Karpas-422 (cell line): ENCODE data around the gene CFAP46. TPM values are rescaled to one million over a fixed set of nuclear protein-coding genes. Genes with fewer than 3 reads are reported as not detected.
"Not testable (repeated sequence)": the region's sequence is repeated elsewhere in the genome, so short reads cannot be mapped to it uniquely, and the experiment has no call there.

Source experiments
- DNase-seq: peaks from one replicate; pipeline ENCODE4 v3.0.0-alpha.2; 2015
- H2AFZ ChIP-seq: fragments of 200-600 bp; sonication (generic); 2 replicates; pipeline ENCODE4 v1.6.1; 2014; ENCODE audit warnings: antibody characterized with exemption, low read length, mixed read lengths
- H3K27ac ChIP-seq: fragments of 200-600 bp; sonication (generic); 2 replicates; pipeline ENCODE4 v1.5.1; 2014; ENCODE audit warnings: mild to moderate bottlenecking, low read length, moderate library complexity
- H3K27me3 ChIP-seq: fragments of 200-600 bp; sonication (generic); 2 replicates; pipeline ENCODE4 v1.6.1; 2014; ENCODE audit warnings: low read length, mixed read lengths
- H3K36me3 ChIP-seq: fragments of 200-600 bp; sonication (generic); 2 replicates; pipeline ENCODE4 v1.6.1; 2014; ENCODE audit warnings: low read length, mixed read lengths; ENCODE audit not compliant: insufficient read depth
- H3K4me1 ChIP-seq: fragments of 200-600 bp; sonication (generic); 2 replicates; pipeline ENCODE4 v1.6.1; 2014; ENCODE audit warnings: mild to moderate bottlenecking, low read length, mixed read lengths
- H3K4me2 ChIP-seq: fragments of 200-600 bp; sonication (generic); 2 replicates; pipeline ENCODE4 v1.6.1; 2014; ENCODE audit warnings: low read length, low read depth, mild to moderate bottlenecking; ENCODE audit not compliant: poor library complexity, severe bottlenecking
- H3K4me3 ChIP-seq: fragments of 200-600 bp; sonication (generic); 2 replicates; pipeline ENCODE4 v1.5.1; 2014; ENCODE audit warnings: mild to moderate bottlenecking, antibody characterized with exemption, low read length, mixed read lengths
- H3K79me2 ChIP-seq: fragments of 200-600 bp; sonication (generic); 2 replicates; pipeline ENCODE4 v1.6.1; 2014; ENCODE audit warnings: mild to moderate bottlenecking, low read length, mixed read lengths
- H3K9ac ChIP-seq: fragments of 200-600 bp; sonication (generic); 2 replicates; pipeline ENCODE4 v1.6.0; 2014; ENCODE audit warnings: low read length
- H3K9me2 ChIP-seq: fragments of 200-600 bp; sonication (generic), shearing (Covaris generic); replicated peaks from 2 replicates; pipeline ENCODE4 v1.6.0; 2014; ENCODE audit warnings: mild to moderate bottlenecking, low read length, moderate library complexity; ENCODE audit not compliant: insufficient read depth
- H3K9me3 ChIP-seq: fragments of 300-700, 200-600 bp; sonication (generic); 2 replicates; pipeline ENCODE4 v1.6.1; 2014; ENCODE audit warnings: low read length, mixed read lengths
- H4K20me1 ChIP-seq: fragments of 200-600 bp; sonication (generic); 2 replicates; pipeline ENCODE4 v1.6.1; 2014; ENCODE audit warnings: mild to moderate bottlenecking, antibody characterized with exemption, low read length, low read depth; ENCODE audit not compliant: insufficient read depth
- total RNA-seq: library from RNA; depleted of rRNA; stranded (reverse); fragments of >200 nt; shearing (Covaris generic); gene quantifications from 2 replicates; pipeline ENCODE4 v1.2.3, GENCODE V29; 2014; ENCODE audit warnings: low replicate concordance

CFAP46 gene
- total RNA-seq, 1 experiment from 2014 or later: 0.22 TPM

DNA sequence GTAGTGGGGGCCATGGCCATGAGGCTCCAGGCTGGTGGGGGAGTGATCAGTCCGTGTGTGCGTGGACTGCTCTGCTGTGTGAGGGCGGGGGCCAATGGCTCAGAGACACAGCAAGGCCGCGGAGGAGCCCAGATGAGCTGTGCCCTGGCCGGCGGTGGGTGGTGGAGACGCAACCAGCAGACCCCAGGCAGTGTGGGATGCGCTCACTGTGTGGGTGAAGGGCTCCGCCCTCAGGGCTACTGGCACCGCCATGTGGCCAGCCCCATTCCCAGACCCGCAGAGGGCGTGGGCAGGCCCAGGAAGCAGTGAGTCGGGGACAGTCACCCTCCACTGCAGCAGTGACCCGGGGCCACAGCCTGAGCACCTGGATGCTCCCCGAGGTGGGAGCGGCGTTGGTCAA lies 165.5 kb downstream of the CFAP46 start:
- no peak for DNase-seq
- Histone ChIP-seq H3K4me2 (no peak overlapping the region), H3K27ac (no peak overlapping the region), H3K79me2 (no peaks in the 10 kb centered on the region), H3K4me3 (no peak overlapping the region), H3K9ac (no peak overlapping the region), H3K27me3 (no peaks in the 10 kb centered on the region), H3K36me3 (no peaks in the 10 kb centered on the region), H3K9me2 (no peaks in the 10 kb centered on the region), H2AFZ (no peak overlapping the region), H3K9me3 (no peaks in the 10 kb centered on the region), H4K20me1 (no peaks in the 10 kb centered on the region), H3K4me1 (no peaks in the 10 kb centered on the region)

- H3K9me3 ChIP-seq: peaks cover 2% of the 10 kb centered on the region; the same call in 1 of the 2 replicates
- no peaks in the 10 kb centered on the region for H3K36me3 ChIP-seq
- H3K9me2 ChIP-seq: no peaks in the 10 kb centered on the region
- H3K27me3 ChIP-seq: no peaks in the 10 kb centered on the region
- H3K79me2 ChIP-seq: no peaks in the 10 kb centered on the region
- H3K9ac ChIP-seq: no peak overlapping the region
- no peak overlapping the region for H3K4me3 ChIP-seq
- H3K27ac ChIP-seq: no peak overlapping the region
- no peak overlapping the region for H2AFZ ChIP-seq
- H3K4me2 ChIP-seq: no peak overlapping the region
- no peaks in the 10 kb centered on the region for H4K20me1 ChIP-seq
- H3K4me1 ChIP-seq: no peaks in the 10 kb centered on the region
- no peak for DNase-seq
Measured at GRCh38 chr10:132776186-132776585, 166.2 kb downstream of the CFAP46 start.

DNA sequence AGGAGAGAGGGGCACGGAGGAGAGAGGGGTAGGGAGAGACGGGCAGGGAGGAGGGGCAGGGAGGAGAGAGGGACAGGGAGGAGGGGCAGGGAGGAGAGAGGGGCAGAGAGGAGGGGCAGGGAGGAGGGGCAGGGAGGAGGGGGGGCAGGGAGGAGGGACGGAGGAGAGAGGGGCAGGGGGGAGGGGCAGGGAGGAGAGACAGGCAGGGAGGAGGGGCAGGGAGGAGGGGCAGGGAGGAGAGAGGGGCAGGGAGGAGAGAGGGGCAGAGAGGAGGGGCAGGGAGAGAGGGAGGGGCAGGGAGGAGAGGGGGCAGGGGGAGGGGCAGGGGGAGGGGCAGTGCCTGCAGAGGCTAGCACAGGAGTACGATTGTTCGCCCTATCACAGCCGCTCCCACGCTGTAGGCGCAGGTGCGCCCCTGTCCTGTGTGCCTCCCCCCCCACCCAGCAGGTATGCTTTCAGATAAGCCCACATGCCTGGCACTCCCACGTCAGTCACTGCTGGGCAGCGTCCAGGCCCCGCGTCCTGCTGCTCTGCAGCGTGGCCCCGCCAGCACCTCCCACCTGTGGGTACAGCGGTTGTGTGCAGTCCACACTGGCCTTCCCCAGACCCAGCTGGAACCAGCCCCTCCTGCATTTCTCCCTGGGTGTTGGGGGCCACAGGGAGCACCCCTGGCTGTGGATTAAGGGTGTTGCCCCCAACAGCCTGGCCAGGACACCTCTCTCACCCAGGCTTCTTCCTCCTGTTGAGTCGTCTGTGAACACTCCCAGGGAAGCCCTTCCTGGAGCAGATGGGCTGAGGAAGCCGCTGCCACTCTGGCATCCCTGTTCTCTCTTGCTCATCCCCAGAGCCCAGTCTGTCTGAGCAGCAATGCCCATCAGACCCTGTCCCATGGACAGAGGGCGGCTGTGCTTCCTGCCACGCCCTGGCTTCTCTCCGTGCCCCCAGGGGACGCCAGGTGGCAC lies 167.2 kb downstream of the CFAP46 start:
- no peaks in the 10 kb centered on the region for H3K36me3 ChIP-seq
- H3K79me2 ChIP-seq: no peaks in the 10 kb centered on the region

DNA sequence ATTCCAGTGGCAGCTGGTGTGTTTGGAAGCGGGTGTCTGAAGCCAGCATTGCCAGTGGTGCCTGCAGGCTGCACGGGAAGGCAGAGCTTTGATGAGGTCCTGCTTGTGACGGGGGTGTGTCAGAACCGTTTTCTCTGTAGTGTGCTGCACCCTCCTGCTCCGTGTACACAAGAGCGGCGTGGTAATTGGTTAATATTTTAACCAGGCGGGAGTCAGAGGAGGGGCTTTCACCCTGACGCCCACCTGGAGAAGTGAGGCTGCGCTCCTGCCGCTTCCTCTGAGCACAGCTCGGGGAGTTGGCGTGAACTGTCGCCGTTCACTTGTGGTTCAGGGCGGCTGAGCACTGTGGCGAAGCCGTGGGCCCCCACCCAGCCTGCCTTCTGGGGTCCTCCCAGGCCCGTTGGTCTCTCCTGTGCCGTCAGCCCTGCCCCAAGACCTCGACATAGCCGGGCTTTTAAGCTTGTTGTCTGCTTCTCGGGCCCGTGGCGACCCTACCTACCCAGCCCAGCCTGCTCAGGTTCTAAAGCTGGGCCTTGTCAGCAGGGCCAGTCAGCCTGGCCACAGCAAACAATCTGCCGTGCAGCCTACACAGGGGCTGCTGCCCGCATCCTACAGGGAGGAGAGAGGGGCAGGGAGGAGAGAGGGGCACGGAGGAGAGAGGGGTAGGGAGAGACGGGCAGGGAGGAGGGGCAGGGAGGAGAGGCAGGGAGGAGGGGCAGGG lies 168.0 kb downstream of the CFAP46 start:
- Histone ChIP-seq H4K20me1 (no peaks in the 10 kb centered on the region), H3K4me2 (no peak overlapping the region), H3K4me3 (no peak overlapping the region), H3K9me2 (no peaks in the 10 kb centered on the region), H2AFZ (no peak overlapping the region), H3K9me3 (peaks cover 6% of the 10 kb centered on the region; the same call in 1 of the 2 replicates), H3K27ac (no peak overlapping the region), H3K4me1 (no peaks in the 10 kb centered on the region), H3K36me3 (no peaks in the 10 kb centered on the region), H3K27me3 (no peaks in the 10 kb centered on the region), H3K9ac (no peak overlapping the region), H3K79me2 (no peaks in the 10 kb centered on the region)
- no peak for DNase-seq

More for the DNA sequence above, 167.2 kb downstream of the CFAP46 start:
- H3K9me3 ChIP-seq: peaks cover 6% of the 10 kb centered on the region; the same call in 1 of the 2 replicates
- H3K27me3 ChIP-seq: no peaks in the 10 kb centered on the region
- no peak overlapping the region for H3K27ac ChIP-seq
- H3K4me2 ChIP-seq: no peak overlapping the region
- no peaks in the 10 kb centered on the region for H3K9me2 ChIP-seq
- no peaks in the 10 kb centered on the region for H4K20me1 ChIP-seq
- H3K4me1 ChIP-seq: no peaks in the 10 kb centered on the region
- H2AFZ ChIP-seq: no peak overlapping the region
- H3K9ac ChIP-seq: no peak overlapping the region
- no peak for DNase-seq
- no peak overlapping the region for H3K4me3 ChIP-seq

DNA sequence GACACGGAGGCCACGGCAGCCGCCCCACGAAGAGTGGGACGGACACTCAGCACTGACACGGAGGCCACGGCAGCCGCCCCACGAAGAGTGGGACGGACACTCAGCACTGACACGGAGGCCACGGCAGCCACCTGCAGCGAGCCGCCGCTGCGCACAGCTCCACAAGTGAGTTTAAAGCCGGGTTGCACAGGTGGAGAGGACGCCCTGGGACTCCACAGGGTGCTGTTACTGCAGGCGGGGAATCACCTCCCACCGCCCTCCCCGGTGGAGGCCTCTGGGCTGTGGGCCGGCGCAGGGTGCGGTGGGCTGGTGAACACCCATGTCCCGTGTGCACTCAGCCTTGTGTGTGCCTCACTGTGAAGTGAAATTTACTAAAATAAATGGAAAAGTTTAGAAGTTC lies 169.6 kb downstream of the CFAP46 start:
- not testable (repeated sequence) for H2AFZ ChIP-seq, H3K4me1 ChIP-seq, H3K9ac ChIP-seq, H3K9me3 ChIP-seq, DNase-seq, H3K4me3 ChIP-seq, H3K27ac ChIP-seq, H3K9me2 ChIP-seq, H3K79me2 ChIP-seq, H4K20me1 ChIP-seq, H3K27me3 ChIP-seq, H3K4me2 ChIP-seq, H3K36me3 ChIP-seq

- Histone ChIP-seq H3K9me3 (peaks cover 6% of the 10 kb centered on the region; the same call in 1 of the 2 replicates), H3K9me2 (no peaks in the 10 kb centered on the region), H3K79me2 (no peaks in the 10 kb centered on the region), H2AFZ (no peak overlapping the region), H3K27me3 (no peaks in the 10 kb centered on the region), H3K27ac (no peak overlapping the region), H3K36me3 (no peaks in the 10 kb centered on the region), H3K4me3 (no peak overlapping the region), H3K4me2 (no peak overlapping the region), H3K9ac (no peak overlapping the region), H4K20me1 (no peaks in the 10 kb centered on the region), H3K4me1 (no peaks in the 10 kb centered on the region)
- DNase-seq: no peak
Measured at GRCh38 chr10:132770061-132771021, 172.0 kb downstream of the CFAP46 start.

- H3K4me1 ChIP-seq: no peaks in the 10 kb centered on the region
- no peaks in the 10 kb centered on the region for H3K27me3 ChIP-seq
- no peak overlapping the region for H3K4me3 ChIP-seq
- H3K4me2 ChIP-seq: no peak overlapping the region
- no peak overlapping the region for H2AFZ ChIP-seq
- no peak for DNase-seq
- H4K20me1 ChIP-seq: no peaks in the 10 kb centered on the region
- H3K9me3 ChIP-seq: peaks cover 6% of the 10 kb centered on the region; the same call in 1 of the 2 replicates
- H3K79me2 ChIP-seq: no peaks in the 10 kb centered on the region
- no peak overlapping the region for H3K27ac ChIP-seq
- no peaks in the 10 kb centered on the region for H3K9me2 ChIP-seq
- H3K9ac ChIP-seq: no peak overlapping the region
- H3K36me3 ChIP-seq: no peaks in the 10 kb centered on the region
Measured at GRCh38 chr10:132768346-132769248, 173.8 kb downstream of the CFAP46 start.
